Endometrial microvascular endothelial cells (primary cell): ENCODE results near the gene CCDC170. TPM values are rescaled to one million over a fixed set of nuclear protein-coding genes. Genes with fewer than 3 reads are reported as not detected.

ENCODE experiments used
- in situ Hi-C: cut with HindIII; loops from 2 replicates; pipeline ENCODE4 v1.10.0; 2017; ENCODE audit warnings: low sequenced_read_pairs, low pct_unique_long_range_greater_than_20kb; ENCODE audit errors: inconsistent ontology term
- total RNA-seq: library from RNA; depleted of rRNA; stranded (reverse); fragments of >200 nt; gene quantifications from one replicate; pipeline ENCODE4 v1.2.3, GENCODE V29; 2015; ENCODE audit errors: inconsistent ontology term

The CCDC170 gene
- total RNA-seq, 1 donor from 2014 or later = not detected

GRCh38 chr6:151670116-151670515, 176.3 kb downstream of the CCDC170 start:
- in situ Hi-C loops = no loop called here

Other genes with a start within 250 kb of the CCDC170 start
- gene ZBTB2, start 102.5 kb upstream of the CCDC170 start, total RNA-seq = 11.2 TPM
- 19.5 TPM for gene RMND1, start 41.9 kb upstream of the CCDC170 start, total RNA-seq